ENCODE data around the gene OR2A14.

OR2A14 gene

GRCh38 chr7:144130730-144131129 is 7.8 kb downstream of the OR2A14 start:
- Histone ChIP-seq H3K27me3 (ENCODE audit: low read depth, low read length) (peaks cover 5% of the 10 kb centered on the region; the same call in 1 of the 2 replicates), H3K4me1 (ENCODE audit: low read length) (peaks cover 6% of the 10 kb centered on the region), H3K4me2 (ENCODE audit: low read length) (no peak overlapping the region), H3K9me3 (ENCODE audit: insufficient read depth, low read length) (no peaks in the 10 kb centered on the region), H2AFZ (ENCODE audit: low read depth, low read length) (no peak overlapping the region), H3K27ac (ENCODE audit: low read length) (no peak overlapping the region), H3K9ac (ENCODE audit: low read length) (no peak overlapping the region), H3K4me3 (ENCODE audit: low read length) (no peak overlapping the region), H3K36me3 (replicated peaks; ENCODE audit: low read depth, low read length) (no peaks in the 10 kb centered on the region), H3K79me2 (ENCODE audit: low read length) (no peaks in the 10 kb centered on the region), H4K20me1 (ENCODE audit: insufficient read depth, low read length) (no peaks in the 10 kb centered on the region)
- TF ChIP-seq CTCF (IDR thresholded peaks at IDR 0.05; ENCODE audit: low read depth, low read length) (no peak), EZH2phosphoT487 (IDR thresholded peaks at IDR 0.05; ENCODE audit: low read depth) (no peak)

DNA sequence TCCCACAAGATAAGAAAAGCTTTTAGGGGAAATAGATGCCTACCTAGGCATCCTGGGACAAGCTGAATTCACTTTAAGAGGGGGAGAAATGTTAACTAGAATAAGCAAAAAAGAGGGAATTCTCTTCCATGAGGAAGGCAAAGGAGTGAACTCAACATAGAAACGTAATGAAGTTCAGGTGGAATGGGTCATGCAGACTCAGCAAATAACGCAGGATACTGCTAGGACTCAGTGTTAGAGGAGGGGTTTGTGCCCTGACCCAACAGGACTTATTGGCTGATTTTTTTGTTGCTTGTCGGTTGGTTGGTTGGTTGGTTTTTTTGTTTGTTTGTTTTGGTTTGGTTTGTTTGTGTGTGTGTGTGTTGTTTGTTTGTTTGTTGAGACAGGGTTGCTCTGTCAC is 9.3 kb downstream of the OR2A14 start:
- no peaks in the 10 kb centered on the region for H3K36me3 ChIP-seq (replicated peaks; ENCODE audit: low read depth, low read length)
- H3K9me3 ChIP-seq (ENCODE audit: insufficient read depth, low read length): no peaks in the 10 kb centered on the region
- no peak overlapping the region for H2AFZ ChIP-seq (ENCODE audit: low read depth, low read length)
- TF ChIP-seq CTCF (IDR thresholded peaks at IDR 0.05; ENCODE audit: low read depth, low read length): no peak
- TF ChIP-seq EZH2phosphoT487 (IDR thresholded peaks at IDR 0.05; ENCODE audit: low read depth): no peak
- H3K4me3 ChIP-seq (ENCODE audit: low read length): no peak overlapping the region
- no peaks in the 10 kb centered on the region for H4K20me1 ChIP-seq (ENCODE audit: insufficient read depth, low read length)
- peaks cover 11% of the 10 kb centered on the region; the same call in 1 of the 2 replicates for H3K27me3 ChIP-seq (ENCODE audit: low read depth, low read length)
- no peak overlapping the region for H3K9ac ChIP-seq (ENCODE audit: low read length)
- no peaks in the 10 kb centered on the region for H3K79me2 ChIP-seq (ENCODE audit: low read length)
- no peak overlapping the region for H3K4me2 ChIP-seq (ENCODE audit: low read length)
- H3K27ac ChIP-seq (ENCODE audit: low read length): no peak overlapping the region
- peaks cover 6% of the 10 kb centered on the region for H3K4me1 ChIP-seq (ENCODE audit: low read length)

- Histone ChIP-seq H4K20me1 (ENCODE audit: insufficient read depth, low read length) (no peaks in the 10 kb centered on the region), H2AFZ (ENCODE audit: low read depth, low read length) (no peak overlapping the region), H3K4me1 (ENCODE audit: low read length) (peaks cover 6% of the 10 kb centered on the region), H3K27me3 (ENCODE audit: low read depth, low read length) (peaks cover 11% of the 10 kb centered on the region; the same call in 1 of the 2 replicates), H3K4me3 (ENCODE audit: low read length) (no peak overlapping the region), H3K9me3 (ENCODE audit: insufficient read depth, low read length) (no peaks in the 10 kb centered on the region), H3K9ac (ENCODE audit: low read length) (no peak overlapping the region), H3K36me3 (replicated peaks; ENCODE audit: low read depth, low read length) (no peaks in the 10 kb centered on the region), H3K27ac (ENCODE audit: low read length) (no peak overlapping the region), H3K4me2 (ENCODE audit: low read length) (0 out of 2 replicates have a peak overlapping the region, but pooled peaks have one; percentile 11), H3K79me2 (ENCODE audit: low read length) (no peaks in the 10 kb centered on the region)
- TF ChIP-seq CTCF (IDR thresholded peaks at IDR 0.05; ENCODE audit: low read depth, low read length): no peak
- TF ChIP-seq EZH2phosphoT487 (IDR thresholded peaks at IDR 0.05; ENCODE audit: low read depth): no peak
These were observed 10.3 kb downstream of the OR2A14 start for GRCh38 chr7:144133307-144133706.

DNA sequence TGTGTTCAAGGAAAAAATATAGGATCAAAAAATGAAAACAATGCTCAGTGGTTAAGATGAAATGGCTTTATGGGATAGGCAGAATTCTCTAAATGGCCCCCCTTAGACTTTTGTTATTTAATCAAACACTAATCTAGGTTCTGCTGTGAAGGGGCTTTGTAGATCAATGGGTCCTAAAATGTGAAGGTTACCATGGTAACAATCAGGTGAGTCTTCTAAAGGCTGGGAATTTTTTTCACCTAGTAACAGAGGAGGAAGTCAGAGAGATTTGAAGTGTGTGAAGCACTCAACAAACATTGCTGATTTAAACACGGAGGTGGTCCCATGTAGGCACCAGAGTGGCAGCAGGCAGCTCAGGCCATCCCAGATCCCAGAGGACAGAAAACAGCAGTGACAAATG is 11.1 kb downstream of the OR2A14 start:
- no peaks in the 10 kb centered on the region for H4K20me1 ChIP-seq (ENCODE audit: insufficient read depth, low read length)
- H3K9ac ChIP-seq (ENCODE audit: low read length): no peak overlapping the region
- H3K36me3 ChIP-seq (replicated peaks; ENCODE audit: low read depth, low read length): no peaks in the 10 kb centered on the region
- peaks cover 6% of the 10 kb centered on the region for H3K4me1 ChIP-seq (ENCODE audit: low read length)
- no peak overlapping the region for H3K4me2 ChIP-seq (ENCODE audit: low read length)
- no peaks in the 10 kb centered on the region for H3K9me3 ChIP-seq (ENCODE audit: insufficient read depth, low read length)
- H3K27me3 ChIP-seq (ENCODE audit: low read depth, low read length): peaks cover 11% of the 10 kb centered on the region; the same call in 1 of the 2 replicates
- H2AFZ ChIP-seq (ENCODE audit: low read depth, low read length): no peak overlapping the region
- H3K79me2 ChIP-seq (ENCODE audit: low read length): no peaks in the 10 kb centered on the region
- TF ChIP-seq EZH2phosphoT487 (IDR thresholded peaks at IDR 0.05; ENCODE audit: low read depth) (no peak), CTCF (IDR thresholded peaks at IDR 0.05; ENCODE audit: low read depth, low read length) (no peak)
- no peak overlapping the region for H3K27ac ChIP-seq (ENCODE audit: low read length)
- no peak overlapping the region for H3K4me3 ChIP-seq (ENCODE audit: low read length)
